Amniotic stem cell (primary cell): Measurements from ENCODE around the gene AADACL4.

ENCODE experiments used
- DNase-seq: peaks from one replicate; lab custom pipeline; 2025; lab: John Stamatoyannopoulos, UW

The AADACL4 gene

GRCh38 chr1:12643785-12644184 lies at the start of gene AADACL4:
TSS of gene AADACL4 (plus strand) at chr1:12644085. CDS start at chr1:12644547, 462 bp downstream.
- no peak for DNase-seq

GRCh38 chr1:12594490-12594889 lies 49.4 kb upstream of the AADACL4 start:
- DNase-seq: no peak

- DNase-seq: no peak
These were observed 48.7 kb upstream of the AADACL4 start for GRCh38 chr1:12594966-12595756.

- DNase-seq: no peak
These were observed 48.2 kb upstream of the AADACL4 start for GRCh38 chr1:12595757-12596006.

GRCh38 chr1:12596007-12596821 lies 47.7 kb upstream of the AADACL4 start:
- DNase-seq: peak; percentile 81

GRCh38 chr1:12597792-12598191 lies 46.1 kb upstream of the AADACL4 start:
- no peak for DNase-seq

- no peak for DNase-seq
These were observed 44.9 kb upstream of the AADACL4 start for GRCh38 chr1:12598974-12599373.

GRCh38 chr1:12599657-12600056 lies 44.2 kb upstream of the AADACL4 start:
- no peak for DNase-seq

- no peak for DNase-seq
These were observed 43.5 kb upstream of the AADACL4 start for GRCh38 chr1:12600335-12600734.

GRCh38 chr1:12600880-12601633 lies 42.8 kb upstream of the AADACL4 start:
- no peak for DNase-seq

- DNase-seq: no peak
These were observed 41.9 kb upstream of the AADACL4 start for GRCh38 chr1:12601700-12602658.

- no peak for DNase-seq
These were observed 41.2 kb upstream of the AADACL4 start for GRCh38 chr1:12602659-12603024.

GRCh38 chr1:12603224-12603623 lies 40.7 kb upstream of the AADACL4 start:
- DNase-seq: no peak

- peak; percentile 69 for DNase-seq
These were observed 39.6 kb upstream of the AADACL4 start for GRCh38 chr1:12604114-12604874.

GRCh38 chr1:12604986-12605385 lies 38.9 kb upstream of the AADACL4 start:
- DNase-seq: no peak

GRCh38 chr1:12607263-12607662 lies 36.6 kb upstream of the AADACL4 start:
- DNase-seq: no peak

GRCh38 chr1:12608311-12608957 lies 35.5 kb upstream of the AADACL4 start:
- no peak for DNase-seq

GRCh38 chr1:12609469-12610003 lies 34.3 kb upstream of the AADACL4 start:
- no peak for DNase-seq

- no peak for DNase-seq
These were observed 33.5 kb upstream of the AADACL4 start for GRCh38 chr1:12610305-12610935.

GRCh38 chr1:12610941-12611340 lies 32.9 kb upstream of the AADACL4 start:
- no peak for DNase-seq
